GM23338 (cell line): ENCODE results near the gene STT3B. TPM values are rescaled to one million over a fixed set of nuclear protein-coding genes. Genes with fewer than 3 reads are reported as not detected.

Source experiments
- ATAC-seq: fragments of 200-7000 bp; cut with Tn5 transposase; 3 replicates; pipeline ENCODE4 v1.9.1; 2020
- DNase-seq: peaks from one replicate; pipeline ENCODE4 v3.0.0-alpha.2; 2015; ENCODE audit warnings: low spot score
- H2AFZ ChIP-seq: fragments of 200-600 bp; sonication (generic); 2 replicates; pipeline ENCODE4 v1.8.0; 2016; ENCODE audit warnings: antibody characterized with exemption, mild to moderate bottlenecking, moderate library complexity
- H3F3A ChIP-seq: fragments of 200-600 bp; sonication (generic); replicated peaks from 2 replicates; pipeline ENCODE4 v1.8.0; 2017; ENCODE audit warnings: antibody characterized with exemption, mixed run types, low read depth
- H3K27ac ChIP-seq: fragments of 200-600 bp; sonication (generic); 2 replicates; pipeline ENCODE4 v1.6.1; 2016; ENCODE audit warnings: low read depth
- H3K27me3 ChIP-seq: fragments of 200-600 bp; sonication (generic); 2 replicates; pipeline ENCODE4 v1.8.0; 2016; ENCODE audit warnings: mild to moderate bottlenecking, mixed run types, moderate library complexity; ENCODE audit not compliant: insufficient read depth
- H3K36me3 ChIP-seq: fragments of 200-600 bp; sonication (generic); 2 replicates; pipeline ENCODE4 v1.8.0; 2016; ENCODE audit warnings: mild to moderate bottlenecking; ENCODE audit not compliant: insufficient read depth
- H3K4me1 ChIP-seq: fragments of 200-600 bp; sonication (generic); 2 replicates; pipeline ENCODE4 v1.8.0; 2016; ENCODE audit warnings: mild to moderate bottlenecking, moderate library complexity; ENCODE audit not compliant: insufficient read depth
- H3K4me2 ChIP-seq: fragments of 200-600 bp; sonication (generic); 2 replicates; pipeline ENCODE4 v1.7.1; 2017; ENCODE audit warnings: mixed run types
- H3K4me3 ChIP-seq: fragments of 200-600 bp; sonication (generic); 2 replicates; pipeline ENCODE4 v1.6.1; 2016; ENCODE audit warnings: mixed run types
- H3K79me2 ChIP-seq: fragments of 200-600 bp; sonication (generic); replicated peaks from 2 replicates; pipeline ENCODE4 v1.8.0; 2017; ENCODE audit warnings: mild to moderate bottlenecking; ENCODE audit not compliant: insufficient read depth
- H3K9me2 ChIP-seq: fragments of 200-600 bp; sonication (generic); 2 replicates; pipeline ENCODE4 v1.8.0; 2017; ENCODE audit not compliant: insufficient read depth
- H4K20me1 ChIP-seq: fragments of 200-600 bp; sonication (generic); replicated peaks from 2 replicates; pipeline ENCODE4 v1.8.0; 2017; ENCODE audit warnings: mild to moderate bottlenecking; ENCODE audit not compliant: insufficient read depth
- H3K27ac Mint-ChIP-seq: 2 replicates; pipeline ENCODE4 v1.8.0; 2020; ENCODE audit warnings: inconsistent platforms, mild to moderate bottlenecking, moderate library complexity, mixed read lengths
- H3K27me3 Mint-ChIP-seq: 3 replicates; pipeline ENCODE4 v1.8.0; 2022; ENCODE audit warnings: low read depth, mild to moderate bottlenecking, moderate library complexity, mixed read lengths, inconsistent platforms; ENCODE audit not compliant: insufficient read depth, poor library complexity
- H3K36me3 Mint-ChIP-seq: 3 replicates; pipeline ENCODE4 v1.8.0; 2021; ENCODE audit warnings: low read depth, mild to moderate bottlenecking, inconsistent platforms, moderate library complexity, mixed read lengths
- H3K4me1 Mint-ChIP-seq: 3 replicates; pipeline ENCODE4 v1.8.0; 2020; ENCODE audit warnings: mild to moderate bottlenecking, inconsistent platforms, mixed read lengths
- H3K4me3 Mint-ChIP-seq: 3 replicates; pipeline ENCODE4 v1.8.0; 2021; ENCODE audit warnings: moderate library complexity, mild to moderate bottlenecking, inconsistent platforms, mixed read lengths
- H3K9me3 Mint-ChIP-seq: 3 replicates; pipeline ENCODE4 v1.8.0; 2020; ENCODE audit warnings: moderate library complexity, mild to moderate bottlenecking, inconsistent platforms, mixed read lengths
- ETS1 ChIP-seq: IDR thresholded peaks from 2 replicates; pipeline ENCODE4 v1.6.1; 2016; ENCODE audit warnings: antibody characterized with exemption
- EZH2 ChIP-seq: fragments of 200-600 bp; sonication (generic); IDR thresholded peaks from one replicate; pipeline ENCODE4 v1.8.0; 2017; ENCODE audit warnings: antibody characterized with exemption, mild to moderate bottlenecking, low read depth; ENCODE audit not compliant: unreplicated experiment
- JUNB ChIP-seq: IDR thresholded peaks from one replicate; pipeline ENCODE4 v1.6.1; 2016; ENCODE audit warnings: antibody characterized with exemption; ENCODE audit not compliant: unreplicated experiment
- NANOG ChIP-seq: IDR thresholded peaks from 2 replicates; pipeline ENCODE4 v1.6.1; 2016; ENCODE audit warnings: antibody characterized with exemption, borderline replicate concordance
- POLR2AphosphoS5 ChIP-seq: IDR thresholded peaks from 2 replicates; pipeline ENCODE4 v1.6.1; 2016; ENCODE audit warnings: antibody characterized with exemption, low read depth
- STAT1 ChIP-seq: IDR thresholded peaks from one replicate; pipeline ENCODE4 v1.6.1; 2016; ENCODE audit warnings: antibody characterized with exemption; ENCODE audit not compliant: unreplicated experiment
- ZNF114 ChIP-seq: fragments of 250-450 bp; sonication (Bioruptor Pico); IDR thresholded peaks from 2 replicates; pipeline ENCODE4 v1.5.0; 2020; ENCODE audit warnings: mild to moderate bottlenecking, moderate library complexity
- polyA plus RNA-seq: library from polyadenylated mRNA; unstranded; fragments of >200 nt; fragmentation: Nextera tagmentation; extraction: Ambion mirVana; gene quantifications from 2 replicates; pipeline ENCODE4 v1.2.1, GENCODE V29; 2016
- total RNA-seq: library from RNA; depleted of rRNA; stranded (reverse); fragments of >200 nt; shearing (Covaris generic); gene quantifications from 2 replicates; pipeline ENCODE4 v1.2.3, GENCODE V29; 2014
- TF ChIP-seq, protein P1 (sequence below), 2 experiments: fragments of 200-600 bp in 1 of 2; sonication (generic) in 1 of 2; conservative IDR thresholded peaks; 2 replicates each; pipeline versions ENCODE4 v1.5.1 to v1.6.1; 2016 to 2017; ENCODE audit warnings: antibody characterized with exemption in 2 of 2, low read depth in 2 of 2, mild to moderate bottlenecking in 2 of 2, moderate library complexity in 1 of 2
- TF ChIP-seq, protein P2 (sequence below): IDR thresholded peaks from one replicate; pipeline ENCODE4 v1.6.1; 2018; ENCODE audit warnings: antibody characterized with exemption; ENCODE audit not compliant: unreplicated experiment

The STT3B gene
- total and polyA plus RNA-seq, 2 experiments from 2014 or later = 44.1 to 167 TPM

GRCh38 chr3:31561891-31562290 is 29.2 kb downstream of the STT3B start (continued):
- TF ChIP-seq, protein P1, sequence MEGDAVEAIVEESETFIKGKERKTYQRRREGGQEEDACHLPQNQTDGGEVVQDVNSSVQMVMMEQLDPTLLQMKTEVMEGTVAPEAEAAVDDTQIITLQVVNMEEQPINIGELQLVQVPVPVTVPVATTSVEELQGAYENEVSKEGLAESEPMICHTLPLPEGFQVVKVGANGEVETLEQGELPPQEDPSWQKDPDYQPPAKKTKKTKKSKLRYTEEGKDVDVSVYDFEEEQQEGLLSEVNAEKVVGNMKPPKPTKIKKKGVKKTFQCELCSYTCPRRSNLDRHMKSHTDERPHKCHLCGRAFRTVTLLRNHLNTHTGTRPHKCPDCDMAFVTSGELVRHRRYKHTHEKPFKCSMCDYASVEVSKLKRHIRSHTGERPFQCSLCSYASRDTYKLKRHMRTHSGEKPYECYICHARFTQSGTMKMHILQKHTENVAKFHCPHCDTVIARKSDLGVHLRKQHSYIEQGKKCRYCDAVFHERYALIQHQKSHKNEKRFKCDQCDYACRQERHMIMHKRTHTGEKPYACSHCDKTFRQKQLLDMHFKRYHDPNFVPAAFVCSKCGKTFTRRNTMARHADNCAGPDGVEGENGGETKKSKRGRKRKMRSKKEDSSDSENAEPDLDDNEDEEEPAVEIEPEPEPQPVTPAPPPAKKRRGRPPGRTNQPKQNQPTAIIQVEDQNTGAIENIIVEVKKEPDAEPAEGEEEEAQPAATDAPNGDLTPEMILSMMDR (conservative IDR thresholded peaks at IDR 0.05; ENCODE audit: low read depth in 2 of 2) = peak; percentile 37 to 53; a peak in 3 of 4 replicates

GRCh38 chr3:31562525-31562924 is 29.8 kb downstream of the STT3B start:
- ATAC-seq = peak; percentile 92
- H4K20me1 ChIP-seq = peaks cover 59% of the 10 kb centered on the region

GRCh38 chr3:31565288-31565687 is 32.6 kb downstream of the STT3B start:
- no peak for TF ChIP-seq NANOG
- TF ChIP-seq JUNB = no peak
- TF ChIP-seq POLR2AphosphoS5 = no peak
- TF ChIP-seq, protein P1 (conservative IDR thresholded peaks at IDR 0.05; ENCODE audit: low read depth in 2 of 2) = no peak
- TF ChIP-seq, protein P2, sequence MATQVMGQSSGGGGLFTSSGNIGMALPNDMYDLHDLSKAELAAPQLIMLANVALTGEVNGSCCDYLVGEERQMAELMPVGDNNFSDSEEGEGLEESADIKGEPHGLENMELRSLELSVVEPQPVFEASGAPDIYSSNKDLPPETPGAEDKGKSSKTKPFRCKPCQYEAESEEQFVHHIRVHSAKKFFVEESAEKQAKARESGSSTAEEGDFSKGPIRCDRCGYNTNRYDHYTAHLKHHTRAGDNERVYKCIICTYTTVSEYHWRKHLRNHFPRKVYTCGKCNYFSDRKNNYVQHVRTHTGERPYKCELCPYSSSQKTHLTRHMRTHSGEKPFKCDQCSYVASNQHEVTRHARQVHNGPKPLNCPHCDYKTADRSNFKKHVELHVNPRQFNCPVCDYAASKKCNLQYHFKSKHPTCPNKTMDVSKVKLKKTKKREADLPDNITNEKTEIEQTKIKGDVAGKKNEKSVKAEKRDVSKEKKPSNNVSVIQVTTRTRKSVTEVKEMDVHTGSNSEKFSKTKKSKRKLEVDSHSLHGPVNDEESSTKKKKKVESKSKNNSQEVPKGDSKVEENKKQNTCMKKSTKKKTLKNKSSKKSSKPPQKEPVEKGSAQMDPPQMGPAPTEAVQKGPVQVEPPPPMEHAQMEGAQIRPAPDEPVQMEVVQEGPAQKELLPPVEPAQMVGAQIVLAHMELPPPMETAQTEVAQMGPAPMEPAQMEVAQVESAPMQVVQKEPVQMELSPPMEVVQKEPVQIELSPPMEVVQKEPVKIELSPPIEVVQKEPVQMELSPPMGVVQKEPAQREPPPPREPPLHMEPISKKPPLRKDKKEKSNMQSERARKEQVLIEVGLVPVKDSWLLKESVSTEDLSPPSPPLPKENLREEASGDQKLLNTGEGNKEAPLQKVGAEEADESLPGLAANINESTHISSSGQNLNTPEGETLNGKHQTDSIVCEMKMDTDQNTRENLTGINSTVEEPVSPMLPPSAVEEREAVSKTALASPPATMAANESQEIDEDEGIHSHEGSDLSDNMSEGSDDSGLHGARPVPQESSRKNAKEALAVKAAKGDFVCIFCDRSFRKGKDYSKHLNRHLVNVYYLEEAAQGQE = no peak
- H3K4me3 ChIP-seq = no peak overlapping the region
- no peak overlapping the region for H3K27ac ChIP-seq
- H3K27me3 ChIP-seq = no peaks in the 10 kb centered on the region
- no peak overlapping the region for H2AFZ ChIP-seq
- no peaks in the 10 kb centered on the region for H3F3A ChIP-seq
- no peaks in the 10 kb centered on the region for H3K36me3 Mint-ChIP-seq
- ATAC-seq (no peak), DNase-seq (no peak)
- no peaks in the 10 kb centered on the region for H3K27me3 Mint-ChIP-seq
- peaks cover 100% of the 10 kb centered on the region for H3K79me2 ChIP-seq
- no peak overlapping the region for H3K4me2 ChIP-seq
- H3K4me1 ChIP-seq = peaks cover 57% of the 10 kb centered on the region
- H3K9me3 Mint-ChIP-seq = no peaks in the 10 kb centered on the region
- peaks cover 66% of the 10 kb centered on the region for H3K4me1 Mint-ChIP-seq
- H3K27ac Mint-ChIP-seq = no peak overlapping the region
- no peaks in the 10 kb centered on the region for H3K36me3 ChIP-seq
- peaks cover 72% of the 10 kb centered on the region for H4K20me1 ChIP-seq
- H3K9me2 ChIP-seq = no peaks in the 10 kb centered on the region
- H3K4me3 Mint-ChIP-seq = no peak overlapping the region

More at GRCh38 chr3:31562525-31562924, 29.8 kb downstream of the STT3B start:
- peaks cover 2% of the 10 kb centered on the region for H3K27me3 Mint-ChIP-seq
- H3K4me3 ChIP-seq = no peak overlapping the region
- peaks cover 63% of the 10 kb centered on the region for H3K4me1 Mint-ChIP-seq
- no peaks in the 10 kb centered on the region for H3F3A ChIP-seq
- no peaks in the 10 kb centered on the region for H3K9me3 Mint-ChIP-seq
- no peak overlapping the region for H3K4me3 Mint-ChIP-seq
- no peaks in the 10 kb centered on the region for H3K36me3 Mint-ChIP-seq
- no peak overlapping the region for H3K27ac ChIP-seq
- no peaks in the 10 kb centered on the region for H3K36me3 ChIP-seq
- H2AFZ ChIP-seq = no peak overlapping the region
- H3K9me2 ChIP-seq = no peaks in the 10 kb centered on the region
- H3K27me3 ChIP-seq = no peaks in the 10 kb centered on the region
- H3K4me1 ChIP-seq = peaks cover 37% of the 10 kb centered on the region
- DNase-seq = peak; percentile 91
- TF ChIP-seq EZH2 (no peak), STAT1 (no peak), ETS1 (no peak), ZNF114 (CRISPR knock-in tag) (no peak)
- TF ChIP-seq, protein P1 (conservative IDR thresholded peaks at IDR 0.05; ENCODE audit: low read depth in 2 of 2) = peak; percentile 69 to 72
- H3K27ac Mint-ChIP-seq = peak overlapping the region; percentile 25; the same call in 1 of the 2 replicates
- no peak overlapping the region for H3K4me2 ChIP-seq
- H3K79me2 ChIP-seq = peaks cover 100% of the 10 kb centered on the region
